ENCODE results near the gene TRABD2B.

DNA sequence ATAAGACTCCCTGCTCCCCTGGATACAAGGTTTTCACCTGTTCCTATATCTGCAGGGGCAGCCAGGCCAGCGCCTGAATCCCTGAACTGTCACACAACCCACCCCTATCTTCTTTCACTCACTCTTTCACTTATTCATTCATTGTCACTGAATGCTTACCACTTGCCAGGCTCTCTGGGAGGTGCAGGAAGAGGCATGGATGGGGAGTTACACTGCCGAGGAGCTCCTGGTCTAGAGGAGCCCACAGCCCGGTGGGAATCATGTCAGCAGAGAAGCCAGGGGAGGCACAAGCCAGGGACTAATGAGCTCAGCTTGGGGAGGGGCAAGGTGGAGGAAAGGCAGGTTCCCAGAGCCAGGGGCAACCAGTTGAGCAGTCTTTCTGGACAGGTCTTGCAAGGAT lies 155.8 kb downstream of the TRABD2B start:
- TF ChIP-seq POLR2AphosphoS5 (IDR thresholded peaks at IDR 0.05; ENCODE audit: low read depth, low read length), result no peak
- TF ChIP-seq TAF1 (IDR thresholded peaks at IDR 0.05; ENCODE audit: borderline replicate concordance, insufficient read depth, low read length), result no peak
- TF ChIP-seq, protein P1, sequence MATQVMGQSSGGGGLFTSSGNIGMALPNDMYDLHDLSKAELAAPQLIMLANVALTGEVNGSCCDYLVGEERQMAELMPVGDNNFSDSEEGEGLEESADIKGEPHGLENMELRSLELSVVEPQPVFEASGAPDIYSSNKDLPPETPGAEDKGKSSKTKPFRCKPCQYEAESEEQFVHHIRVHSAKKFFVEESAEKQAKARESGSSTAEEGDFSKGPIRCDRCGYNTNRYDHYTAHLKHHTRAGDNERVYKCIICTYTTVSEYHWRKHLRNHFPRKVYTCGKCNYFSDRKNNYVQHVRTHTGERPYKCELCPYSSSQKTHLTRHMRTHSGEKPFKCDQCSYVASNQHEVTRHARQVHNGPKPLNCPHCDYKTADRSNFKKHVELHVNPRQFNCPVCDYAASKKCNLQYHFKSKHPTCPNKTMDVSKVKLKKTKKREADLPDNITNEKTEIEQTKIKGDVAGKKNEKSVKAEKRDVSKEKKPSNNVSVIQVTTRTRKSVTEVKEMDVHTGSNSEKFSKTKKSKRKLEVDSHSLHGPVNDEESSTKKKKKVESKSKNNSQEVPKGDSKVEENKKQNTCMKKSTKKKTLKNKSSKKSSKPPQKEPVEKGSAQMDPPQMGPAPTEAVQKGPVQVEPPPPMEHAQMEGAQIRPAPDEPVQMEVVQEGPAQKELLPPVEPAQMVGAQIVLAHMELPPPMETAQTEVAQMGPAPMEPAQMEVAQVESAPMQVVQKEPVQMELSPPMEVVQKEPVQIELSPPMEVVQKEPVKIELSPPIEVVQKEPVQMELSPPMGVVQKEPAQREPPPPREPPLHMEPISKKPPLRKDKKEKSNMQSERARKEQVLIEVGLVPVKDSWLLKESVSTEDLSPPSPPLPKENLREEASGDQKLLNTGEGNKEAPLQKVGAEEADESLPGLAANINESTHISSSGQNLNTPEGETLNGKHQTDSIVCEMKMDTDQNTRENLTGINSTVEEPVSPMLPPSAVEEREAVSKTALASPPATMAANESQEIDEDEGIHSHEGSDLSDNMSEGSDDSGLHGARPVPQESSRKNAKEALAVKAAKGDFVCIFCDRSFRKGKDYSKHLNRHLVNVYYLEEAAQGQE (IDR thresholded peaks at IDR 0.05; ENCODE audit: insufficient read depth in 1 of 2, low read depth in 2 of 2, low read length in 2 of 2), result no peak
- no peak for TF ChIP-seq SIN3A (IDR thresholded peaks at IDR 0.05; ENCODE audit: borderline replicate concordance, insufficient read depth, low read length)
- TF ChIP-seq FOXP2 (optimal IDR thresholded peaks at IDR 0.05; ENCODE audit: borderline replicate concordance, extremely low read depth, extremely low read length, insufficient read depth), result no peak

Data from PFSK-1 (cell line).